Smooth muscle cell of the coronary artery (primary cell): Measurements from ENCODE around the gene OR4K2. TPM values are rescaled to one million over a fixed set of nuclear protein-coding genes. Genes with fewer than 3 reads are reported as not detected.

Experiments
- total RNA-seq: library from RNA; depleted of rRNA; stranded (reverse); fragments of >200 nt; gene quantifications from 2 replicates; pipeline ENCODE4 v1.2.3, GENCODE V29; 2014; ENCODE audit warnings: low replicate concordance

OR4K2 gene, protein sequence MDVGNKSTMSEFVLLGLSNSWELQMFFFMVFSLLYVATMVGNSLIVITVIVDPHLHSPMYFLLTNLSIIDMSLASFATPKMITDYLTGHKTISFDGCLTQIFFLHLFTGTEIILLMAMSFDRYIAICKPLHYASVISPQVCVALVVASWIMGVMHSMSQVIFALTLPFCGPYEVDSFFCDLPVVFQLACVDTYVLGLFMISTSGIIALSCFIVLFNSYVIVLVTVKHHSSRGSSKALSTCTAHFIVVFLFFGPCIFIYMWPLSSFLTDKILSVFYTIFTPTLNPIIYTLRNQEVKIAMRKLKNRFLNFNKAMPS
- total RNA-seq = not detected in 2 replicates

DNA sequence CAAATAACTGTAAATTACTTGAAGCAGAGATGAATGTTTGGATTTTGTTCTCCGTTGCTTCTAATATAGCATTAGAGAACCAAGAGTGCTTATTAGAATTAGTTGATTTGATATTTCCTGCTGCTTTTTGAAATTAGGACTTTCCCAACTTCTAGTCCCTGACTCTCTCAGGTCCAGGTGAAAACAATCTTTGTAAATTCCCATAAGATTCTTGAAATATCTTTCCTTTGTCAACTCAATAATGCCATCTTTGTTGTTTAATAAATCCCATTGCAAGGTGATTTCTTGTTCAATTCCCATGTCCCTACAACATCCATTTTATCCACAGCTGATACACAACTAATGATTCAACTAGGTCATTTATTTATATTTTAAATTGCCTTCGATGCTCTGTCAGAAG, at the start of gene OR4K2:
TSS of gene OR4K2 (plus strand) at position 301 of the 400 bp plus-strand sequence. CDS start 1,126 bp downstream, outside the sequence.

DNA sequence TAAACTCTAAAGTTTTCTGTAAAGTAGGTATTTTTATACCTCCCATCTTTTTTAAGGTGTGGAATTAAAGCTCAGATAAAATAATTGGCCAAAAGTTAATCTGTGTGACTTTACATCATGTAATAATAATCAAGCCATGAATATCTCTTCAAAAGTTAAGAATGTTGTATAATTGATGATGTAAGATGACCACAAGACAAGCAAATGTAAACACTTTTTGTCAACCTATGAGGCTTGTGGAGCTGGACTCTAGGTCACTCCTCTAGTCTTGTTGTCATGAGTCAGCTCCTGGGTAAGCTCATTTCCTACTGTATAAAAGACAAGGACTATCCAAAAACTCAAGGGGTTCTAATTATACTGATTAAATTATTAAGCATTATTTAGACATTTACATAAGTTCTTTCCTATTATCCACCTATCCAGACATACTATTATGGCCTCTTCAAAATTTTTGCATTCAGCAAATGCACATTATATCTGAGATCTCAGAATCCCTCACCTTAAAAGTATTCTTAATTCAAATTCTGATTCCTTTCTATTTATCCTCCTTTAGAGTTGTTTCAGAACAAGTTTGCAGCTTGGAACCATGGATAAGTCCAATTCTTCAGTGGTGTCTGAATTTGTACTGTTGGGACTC, 45.2 kb downstream of the OR4K2 start, which contains the start of gene OR4K5:
TSS of gene OR4K5 (plus strand) at position 587 of the 637 bp plus-strand sequence. CDS start at position 587, 0 bp downstream.

DNA sequence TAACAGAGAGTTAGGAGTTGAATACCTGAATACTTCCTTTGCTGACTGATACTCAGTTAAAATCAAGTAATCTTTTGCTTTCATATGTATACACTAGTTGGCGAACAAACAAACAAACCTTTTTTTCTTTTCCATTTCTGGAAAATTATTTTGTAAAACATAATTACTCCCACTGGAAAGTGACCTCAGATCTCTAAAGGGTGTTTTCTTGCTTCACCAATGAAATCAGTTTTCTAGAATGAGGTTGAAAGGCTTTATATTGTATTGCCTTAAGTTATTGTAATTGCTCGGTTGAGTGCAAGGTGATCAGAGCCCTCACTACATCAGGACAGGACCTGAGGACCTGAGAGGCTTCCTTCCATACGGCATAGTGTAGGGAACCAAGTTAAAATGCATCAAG, 55.7 kb downstream of the OR4K2 start, which contains the start of gene OR4K1:
TSS of gene OR4K1 (plus strand) at position 301 of the 400 bp plus-strand sequence. CDS start 4,750 bp downstream, outside the sequence.

Other genes starting within 250 kb of the OR4K2 start
- not detected in 2 replicates for gene OR11H2, start 161.3 kb upstream of the OR4K2 start, total RNA-seq
- gene OR4Q3, start 131.6 kb upstream of the OR4K2 start, total RNA-seq = not detected in 2 replicates
- not detected in 2 replicates for gene OR4M1, start 101.6 kb upstream of the OR4K2 start, total RNA-seq
- not detected in 2 replicates for gene OR4N2, start 71.4 kb upstream of the OR4K2 start, total RNA-seq
- not detected in 2 replicates for gene OR4K5, start 45.5 kb downstream of the OR4K2 start, total RNA-seq
- gene OR4K1, start 55.8 kb downstream of the OR4K2 start, total RNA-seq = not detected in 2 replicates
- gene OR4K15, start 100.4 kb downstream of the OR4K2 start, total RNA-seq = not detected in 2 replicates
- not detected in 2 replicates for gene OR4Q2, start 127.0 kb downstream of the OR4K2 start, total RNA-seq
- gene OR4K14, start 144.2 kb downstream of the OR4K2 start, total RNA-seq = not detected in 2 replicates
- not detected in 2 replicates for gene OR4K13, start 160.9 kb downstream of the OR4K2 start, total RNA-seq
- not detected in 2 replicates for gene OR4L1, start 184.9 kb downstream of the OR4K2 start, total RNA-seq
- gene OR4K17, start 235.6 kb downstream of the OR4K2 start, total RNA-seq = not detected in 2 replicates